ENCODE measurements around the gene ABCC10.

The ABCC10 gene

GRCh38 chr6:43454290-43454695, 27.0 kb downstream of the ABCC10 start:
- Histone ChIP-seq H3K4me2 (ENCODE audit: low read length) (peak overlapping the region; percentile 79), H3K36me3 (ENCODE audit: control insufficient read depth, low read length) (peaks cover 22% of the 10 kb centered on the region; the same call in 1 of the 2 replicates)

GRCh38 chr6:43454696-43455530, 27.6 kb downstream of the ABCC10 start:
- Histone ChIP-seq H3K4me3 (ENCODE audit: low read length) (peak overlapping the region; percentile 71), H3K4me1 (ENCODE audit: control insufficient read depth, low read length) (peaks cover 16% of the 10 kb centered on the region), H3K36me3 (ENCODE audit: control insufficient read depth, low read length) (peaks cover 16% of the 10 kb centered on the region; the same call in 1 of the 2 replicates), H3K27me3 (ENCODE audit: control insufficient read depth, low read length) (peaks cover 12% of the 10 kb centered on the region), H3K27ac (ENCODE audit: low read depth, low read length) (no peak overlapping the region), H3K4me2 (ENCODE audit: low read length) (peak overlapping the region; percentile 79), H3K9me3 (ENCODE audit: control insufficient read depth, insufficient read depth, low read length) (no peaks in the 10 kb centered on the region; the same call in 1 of the 2 replicates), H3K9me2 (replicated peaks; ENCODE audit: control insufficient read depth, low read length) (no peaks in the 10 kb centered on the region), H3K79me2 (ENCODE audit: control insufficient read depth, low read length) (no peaks in the 10 kb centered on the region), H3F3A (ENCODE audit: control insufficient read depth, insufficient read depth) (peaks cover 9% of the 10 kb centered on the region; the same call in 1 of the 2 replicates), H4K20me1 (ENCODE audit: control insufficient read depth, insufficient read depth, low read depth, low read length) (no peaks in the 10 kb centered on the region)
- TF ChIP-seq CTCF (IDR thresholded peaks at IDR 0.05; ENCODE audit: low read depth, low read length, poor library complexity, severe bottlenecking) (peak; percentile 61), EZH2phosphoT487 (IDR thresholded peaks at IDR 0.05; ENCODE audit: borderline replicate concordance, low read length) (no peak)

More at GRCh38 chr6:43454290-43454695, 27.0 kb downstream of the ABCC10 start:
- Histone ChIP-seq H3K9me3 (ENCODE audit: control insufficient read depth, insufficient read depth, low read length) (no peaks in the 10 kb centered on the region; the same call in 1 of the 2 replicates), H3K27ac (ENCODE audit: low read depth, low read length) (no peak overlapping the region), H3K9me2 (replicated peaks; ENCODE audit: control insufficient read depth, low read length) (no peaks in the 10 kb centered on the region), H3F3A (ENCODE audit: control insufficient read depth, insufficient read depth) (peaks cover 9% of the 10 kb centered on the region; the same call in 1 of the 2 replicates), H3K27me3 (ENCODE audit: control insufficient read depth, low read length) (peaks cover 12% of the 10 kb centered on the region), H4K20me1 (ENCODE audit: control insufficient read depth, insufficient read depth, low read depth, low read length) (no peaks in the 10 kb centered on the region), H3K4me1 (ENCODE audit: control insufficient read depth, low read length) (peaks cover 16% of the 10 kb centered on the region), H3K4me3 (ENCODE audit: low read length) (peak overlapping the region; percentile 71), H3K79me2 (ENCODE audit: control insufficient read depth, low read length) (no peaks in the 10 kb centered on the region)
- no peak for TF ChIP-seq EZH2phosphoT487 (IDR thresholded peaks at IDR 0.05; ENCODE audit: borderline replicate concordance, low read length)
- TF ChIP-seq CTCF (IDR thresholded peaks at IDR 0.05; ENCODE audit: low read depth, low read length, poor library complexity, severe bottlenecking) = peak; percentile 97

GRCh38 chr6:43455531-43456428, 28.4 kb downstream of the ABCC10 start, which contains the start of gene DLK2:
Gene DLK2 (minus strand): TSS chr6:43455548. CDS start chr6:43454825, 723 bp downstream.
- H3K4me2 ChIP-seq (ENCODE audit: low read length) = peak within 1 kb of the TSS; percentile 79
- H4K20me1 ChIP-seq (ENCODE audit: control insufficient read depth, insufficient read depth, low read depth, low read length) = no peaks in the 10 kb centered on the region
- no peaks in the 10 kb centered on the region for H3K79me2 ChIP-seq (ENCODE audit: control insufficient read depth, low read length)
- peaks cover 12% of the 10 kb centered on the region for H3K27me3 ChIP-seq (ENCODE audit: control insufficient read depth, low read length)
- peak within 1 kb of the TSS; percentile 71 for H3K4me3 ChIP-seq (ENCODE audit: low read length)
- peaks cover 16% of the 10 kb centered on the region for H3K4me1 ChIP-seq (ENCODE audit: control insufficient read depth, low read length)
- H3K9me2 ChIP-seq (replicated peaks; ENCODE audit: control insufficient read depth, low read length) = no peaks in the 10 kb centered on the region
- H3K27ac ChIP-seq (ENCODE audit: low read depth, low read length) = no peak within 1 kb of the TSS
- H3K36me3 ChIP-seq (ENCODE audit: control insufficient read depth, low read length) = peaks cover 10% of the 10 kb centered on the region; the same call in 1 of the 2 replicates
- TF ChIP-seq EZH2phosphoT487 (IDR thresholded peaks at IDR 0.05; ENCODE audit: borderline replicate concordance, low read length) (no peak), CTCF (IDR thresholded peaks at IDR 0.05; ENCODE audit: low read depth, low read length, poor library complexity, severe bottlenecking) (no peak)
- H3K9me3 ChIP-seq (ENCODE audit: control insufficient read depth, insufficient read depth, low read length) = no peaks in the 10 kb centered on the region; the same call in 1 of the 2 replicates
- peaks cover 9% of the 10 kb centered on the region; the same call in 1 of the 2 replicates for H3F3A ChIP-seq (ENCODE audit: control insufficient read depth, insufficient read depth)

All from DOHH2 (cell line).